GM18511 (cell line): ENCODE data around the gene CABLES2.
"Not testable (repeated sequence)": the region's sequence is repeated elsewhere in the genome, so short reads cannot be mapped to it uniquely, and the experiment has no call there.

Experiments
- ATAC-seq: cut with Tn5 transposase; IDR thresholded peaks from one replicate; pipeline ENCODE4 v1.9.1; 2021; ENCODE audit warnings: mild to moderate bottlenecking, moderate library complexity; ENCODE audit not compliant: unreplicated experiment

The CABLES2 gene

DNA sequence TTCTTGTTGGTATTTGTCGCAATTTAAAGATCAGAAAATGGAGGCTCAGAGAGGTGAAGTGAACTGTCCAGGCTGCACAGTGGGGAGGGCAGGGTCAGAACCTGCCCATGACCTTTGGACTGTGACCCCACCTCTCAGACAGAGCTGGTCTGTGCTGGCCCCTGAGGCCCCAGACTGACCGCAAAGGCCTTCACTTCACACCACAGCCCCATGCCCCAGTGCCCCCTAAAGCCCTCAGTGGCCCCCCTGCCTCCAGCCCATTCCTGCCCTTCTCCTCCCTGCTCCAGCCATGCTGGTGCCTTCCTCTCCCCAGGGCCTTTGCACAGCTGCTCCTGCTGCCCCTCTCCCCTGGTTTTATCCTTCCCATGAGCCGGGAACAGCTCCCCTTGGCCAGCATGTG is 29.6 kb upstream of the CABLES2 start:
- no peak for ATAC-seq

DNA sequence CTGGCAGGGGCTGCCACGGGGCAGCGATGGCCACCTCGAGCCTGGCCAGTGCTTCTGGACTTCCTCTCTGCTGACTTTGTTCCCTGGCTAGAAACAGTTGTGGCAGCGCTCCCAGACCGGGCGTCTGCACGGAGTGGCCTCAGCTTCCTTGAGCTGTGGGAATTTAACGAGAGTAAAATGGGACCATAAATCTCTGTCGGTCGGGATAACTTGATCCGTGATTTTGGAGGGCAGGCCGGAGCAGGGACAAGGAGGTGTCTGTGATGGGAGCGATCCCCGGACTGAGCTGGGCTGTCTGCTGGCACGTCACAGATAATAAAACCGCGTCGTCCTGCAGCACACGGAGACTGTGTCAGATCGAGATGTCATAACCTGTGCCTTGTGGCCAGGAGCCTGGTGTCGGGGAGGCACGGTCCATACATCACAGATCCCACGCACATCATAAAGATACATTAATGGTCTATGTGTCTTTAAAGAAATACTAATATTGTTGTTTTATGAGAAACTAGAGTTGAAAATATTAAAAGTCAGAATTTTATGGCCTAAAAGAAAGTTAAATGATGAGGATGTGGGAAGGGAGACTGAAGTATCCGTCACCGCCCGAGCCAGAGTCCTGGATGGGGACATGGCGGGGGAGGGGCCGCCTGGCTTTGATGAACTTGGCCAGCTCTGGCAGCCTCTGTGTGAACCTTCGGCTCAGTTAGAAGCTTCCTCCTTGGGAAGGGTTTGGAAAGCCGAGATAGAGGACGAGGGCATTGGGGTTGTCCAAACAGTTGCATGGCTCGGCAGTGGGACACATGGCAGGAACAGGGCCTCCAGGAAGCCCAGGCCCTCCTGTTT is 26.8 kb upstream of the CABLES2 start:
- ATAC-seq, result no peak

DNA sequence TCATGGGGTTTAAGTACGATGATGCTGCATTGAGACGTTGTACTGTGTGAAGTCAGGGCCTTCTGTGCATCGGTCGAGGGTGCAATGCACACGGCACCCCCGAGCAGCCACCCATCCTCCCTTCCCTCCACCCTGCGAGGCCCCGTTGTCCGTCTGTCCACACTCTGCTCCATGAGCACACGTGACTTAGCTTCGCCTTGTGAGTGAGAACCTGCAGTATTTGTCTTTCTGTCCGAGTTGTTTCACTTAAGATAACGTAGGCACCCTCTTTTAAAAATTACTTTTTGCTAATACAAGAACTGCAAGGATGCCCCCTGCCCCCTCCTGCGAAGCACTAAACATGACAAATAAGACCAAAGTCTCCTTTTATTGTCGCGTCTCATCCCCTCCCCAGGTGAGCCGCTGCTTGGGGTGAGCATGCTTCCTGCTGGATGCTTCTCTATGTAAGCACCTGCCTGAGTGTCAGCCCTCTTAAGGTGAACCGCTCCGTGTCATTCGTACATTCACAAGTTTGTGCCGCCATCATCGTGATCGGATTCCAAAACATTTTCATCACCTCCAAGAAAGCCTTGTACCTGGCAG is 23.9 kb upstream of the CABLES2 start:
- no peak for ATAC-seq

DNA sequence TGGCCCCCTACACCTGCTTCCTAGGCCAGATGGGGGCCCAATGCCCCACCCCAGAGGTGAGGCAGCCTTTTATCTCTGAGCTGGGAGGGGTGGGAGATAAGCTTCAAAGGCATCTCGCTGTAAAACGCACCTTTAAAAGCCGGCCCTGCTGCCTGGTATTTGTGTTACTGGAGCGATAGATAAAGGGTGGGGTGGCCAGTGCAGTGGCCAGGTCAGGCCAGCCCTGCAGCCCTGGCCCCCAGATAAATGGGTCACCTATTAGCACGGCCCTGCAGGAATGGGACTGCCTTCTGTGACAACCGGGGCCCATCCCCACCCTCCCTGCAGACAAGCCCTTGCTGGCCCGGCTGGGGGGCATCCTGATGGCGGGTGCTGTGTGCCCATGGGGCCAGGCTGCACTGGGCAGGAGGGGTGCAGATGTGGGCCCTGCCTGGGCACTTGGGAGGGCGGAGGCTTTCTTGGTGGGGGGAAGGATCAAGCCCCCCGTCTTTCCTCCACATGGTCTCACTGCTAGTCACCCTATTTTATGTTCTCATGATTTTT is 23.3 kb upstream of the CABLES2 start:
- ATAC-seq, result no peak

DNA sequence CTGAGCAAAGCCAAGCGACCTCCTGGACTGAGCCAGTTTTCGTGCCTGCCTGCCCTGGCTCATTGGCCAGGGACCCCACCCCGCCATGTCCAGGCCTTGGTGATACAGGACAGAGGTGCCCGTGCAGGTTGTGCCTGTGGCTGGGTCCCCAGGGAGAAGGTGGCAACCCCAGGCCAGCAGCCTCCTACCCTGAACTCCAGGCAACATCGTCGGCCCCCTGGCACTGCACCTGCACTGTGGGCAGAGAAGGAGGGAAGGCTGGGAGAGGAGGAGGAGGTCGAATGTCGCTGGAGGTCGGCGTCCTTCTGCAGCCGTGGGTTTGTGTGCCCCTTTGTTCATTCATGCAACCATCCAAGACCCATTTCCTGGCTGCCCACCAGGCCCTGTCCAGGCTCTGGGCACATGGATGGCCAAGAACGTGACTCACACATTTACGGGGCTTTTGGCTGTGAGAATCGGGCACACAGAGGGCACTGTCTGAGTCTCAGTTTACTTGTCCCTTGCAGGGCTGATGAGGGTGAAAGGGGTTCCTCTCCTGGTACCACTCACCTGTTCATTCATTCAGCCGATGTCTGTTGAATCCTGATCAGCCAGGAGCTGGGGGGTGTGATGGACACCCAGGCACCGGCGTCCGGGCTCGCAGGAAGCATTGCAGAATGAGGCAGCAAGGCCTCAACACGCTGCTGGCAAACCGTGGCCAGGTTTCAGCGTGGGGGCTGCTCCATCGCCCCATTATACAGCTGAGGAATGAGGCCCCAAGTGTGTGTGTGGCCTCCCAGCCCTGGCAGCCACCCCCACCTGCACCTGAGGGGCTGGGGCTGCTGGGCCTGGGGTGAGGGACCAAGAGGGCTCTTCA is 22.6 kb upstream of the CABLES2 start:
- no peak for ATAC-seq

DNA sequence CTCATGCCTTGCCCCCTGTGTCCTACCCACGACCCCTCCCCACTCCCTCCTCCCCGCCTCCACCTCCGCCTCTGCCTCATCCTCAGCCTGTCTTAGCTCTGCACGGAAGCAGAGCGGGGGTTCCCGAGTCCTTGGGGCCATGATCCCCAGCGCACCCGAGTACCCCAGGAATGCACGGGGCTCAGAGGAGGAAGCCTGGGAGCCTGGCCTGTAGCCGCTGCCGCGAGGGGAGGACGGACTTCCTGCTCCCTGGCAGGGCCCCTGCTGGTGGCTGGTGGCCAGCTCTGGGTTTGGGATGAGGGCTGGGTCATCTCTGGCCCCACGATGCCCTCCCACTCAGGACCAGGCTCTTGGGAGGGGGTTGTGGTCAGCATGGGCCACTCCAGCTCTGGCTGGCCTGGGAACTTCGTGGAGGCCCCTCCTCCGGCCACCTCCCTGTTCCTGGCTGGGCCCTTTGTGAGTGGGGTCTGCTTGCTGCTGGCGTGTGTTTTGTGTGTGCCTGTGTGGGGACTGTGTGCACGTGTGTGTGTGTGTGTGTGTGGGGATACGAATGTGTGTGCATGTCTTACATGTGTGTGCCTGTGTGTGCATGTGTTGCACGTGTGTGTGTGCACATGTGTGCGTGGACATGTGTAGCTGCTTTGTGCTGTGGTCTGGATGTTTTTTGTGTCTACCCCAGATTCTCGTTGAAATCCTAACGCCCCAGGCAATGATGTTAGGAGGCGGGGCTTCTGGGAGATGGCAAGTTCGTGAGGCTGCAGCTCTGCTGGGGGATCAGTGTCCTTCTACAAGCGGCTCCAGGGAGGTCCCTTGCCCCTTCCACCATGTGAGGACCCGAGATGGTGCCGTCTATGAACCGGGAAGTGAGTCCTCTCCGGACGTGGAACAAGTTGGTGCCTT is 21.6 kb upstream of the CABLES2 start:
- ATAC-seq, result no peak

DNA sequence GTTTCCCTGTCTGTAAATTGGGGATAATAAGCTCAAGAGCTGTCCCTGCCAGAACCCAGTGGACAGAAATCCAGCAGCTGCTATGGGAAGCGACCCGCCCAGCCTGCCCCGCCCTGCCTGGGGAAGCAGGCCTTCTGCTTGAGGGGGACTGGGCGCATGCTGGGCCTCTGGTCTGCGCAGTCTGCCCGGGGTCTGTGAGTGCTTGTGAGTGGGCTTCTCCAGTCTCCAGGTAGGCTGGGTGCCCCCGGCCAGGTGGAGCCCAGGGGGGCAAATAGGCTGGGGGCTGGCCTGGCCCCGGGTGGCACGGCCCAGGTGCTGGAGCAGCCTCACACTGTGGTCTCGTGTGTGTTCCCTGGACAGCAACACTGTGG is 20.9 kb upstream of the CABLES2 start:
- no peak for ATAC-seq

DNA sequence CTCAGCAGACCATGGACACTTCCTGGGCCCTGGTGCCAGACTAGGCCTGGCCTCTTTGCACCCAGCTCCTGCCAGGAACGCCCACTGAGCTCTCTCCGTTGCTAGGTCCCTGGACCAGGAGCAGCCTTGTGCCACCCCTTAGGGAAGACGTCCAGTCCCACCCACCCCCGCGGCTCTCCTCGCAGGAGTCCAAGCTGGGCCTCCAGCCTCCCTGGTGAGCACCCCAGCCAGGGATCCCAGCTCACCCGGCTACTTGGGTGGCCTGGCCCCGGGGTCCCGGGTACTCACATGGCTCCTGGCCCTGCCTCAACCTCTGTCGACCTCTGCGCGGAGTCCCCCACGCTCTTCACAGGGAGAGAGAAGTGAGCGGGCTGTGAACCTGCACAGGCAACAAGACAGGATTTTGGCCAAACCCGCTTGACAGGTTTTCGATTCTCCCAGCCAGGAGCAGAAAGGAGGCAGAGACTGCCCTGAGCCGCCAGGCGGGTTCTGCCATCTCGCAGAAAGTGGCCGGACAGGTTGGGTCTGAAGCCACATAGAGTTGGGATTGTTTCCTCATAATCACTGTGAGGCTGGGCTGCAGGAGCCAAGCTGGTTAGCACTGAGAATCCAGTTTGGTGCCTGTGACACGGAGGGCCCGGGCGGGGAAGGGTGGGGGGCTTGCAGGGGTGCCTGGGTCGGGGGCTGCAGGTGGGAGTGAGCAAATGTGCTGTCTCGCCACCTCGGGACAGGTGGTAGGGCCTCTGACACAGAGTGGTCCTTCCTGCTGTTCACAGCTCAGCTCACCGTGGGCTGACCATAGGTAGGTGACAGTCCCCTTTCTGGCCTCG is 20.3 kb upstream of the CABLES2 start, which contains the start of gene RBBP8NL:
Gene RBBP8NL (minus strand): TSS at position 368 of the 830 bp plus-strand sequence. CDS start 7,892 bp downstream, outside the sequence.
- ATAC-seq, result no peak

DNA sequence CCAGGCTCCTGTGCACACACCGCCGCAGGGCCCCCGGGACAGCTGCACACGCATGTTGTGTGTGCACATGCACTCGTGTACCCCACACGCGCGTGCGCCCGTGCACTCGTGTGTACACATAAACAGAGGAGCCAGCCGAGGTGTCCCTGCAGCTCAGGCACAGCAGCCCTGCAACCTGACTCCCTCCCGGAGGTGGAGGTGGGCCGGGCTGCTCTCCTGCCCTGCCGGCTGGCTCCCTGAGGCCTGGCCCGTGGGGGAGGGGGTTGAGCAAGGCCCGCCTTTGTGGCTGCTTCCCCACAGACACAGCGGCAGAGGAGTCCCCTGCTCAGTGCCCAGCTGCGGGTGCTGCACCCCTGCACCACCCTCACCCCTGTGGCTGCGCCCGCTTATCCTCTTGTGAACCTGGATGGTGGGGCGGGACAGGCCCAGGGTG is 19.6 kb upstream of the CABLES2 start:
- ATAC-seq, result no peak

DNA sequence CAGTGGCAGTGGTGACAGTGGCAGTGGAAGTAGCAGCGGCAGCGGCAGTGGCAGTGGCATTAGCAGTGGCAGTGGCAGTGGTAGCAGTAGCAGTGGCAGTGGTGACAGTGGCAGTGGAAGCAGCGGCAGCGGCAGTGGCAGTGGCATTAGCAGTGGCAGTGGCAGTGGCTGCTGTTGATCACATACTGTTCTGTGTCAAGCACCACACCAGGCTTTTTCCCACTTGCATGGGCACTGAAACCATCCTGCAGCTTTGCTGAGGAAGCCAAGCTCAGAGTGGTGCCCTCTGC is 18.9 kb upstream of the CABLES2 start:
- not testable (repeated sequence) for ATAC-seq

DNA sequence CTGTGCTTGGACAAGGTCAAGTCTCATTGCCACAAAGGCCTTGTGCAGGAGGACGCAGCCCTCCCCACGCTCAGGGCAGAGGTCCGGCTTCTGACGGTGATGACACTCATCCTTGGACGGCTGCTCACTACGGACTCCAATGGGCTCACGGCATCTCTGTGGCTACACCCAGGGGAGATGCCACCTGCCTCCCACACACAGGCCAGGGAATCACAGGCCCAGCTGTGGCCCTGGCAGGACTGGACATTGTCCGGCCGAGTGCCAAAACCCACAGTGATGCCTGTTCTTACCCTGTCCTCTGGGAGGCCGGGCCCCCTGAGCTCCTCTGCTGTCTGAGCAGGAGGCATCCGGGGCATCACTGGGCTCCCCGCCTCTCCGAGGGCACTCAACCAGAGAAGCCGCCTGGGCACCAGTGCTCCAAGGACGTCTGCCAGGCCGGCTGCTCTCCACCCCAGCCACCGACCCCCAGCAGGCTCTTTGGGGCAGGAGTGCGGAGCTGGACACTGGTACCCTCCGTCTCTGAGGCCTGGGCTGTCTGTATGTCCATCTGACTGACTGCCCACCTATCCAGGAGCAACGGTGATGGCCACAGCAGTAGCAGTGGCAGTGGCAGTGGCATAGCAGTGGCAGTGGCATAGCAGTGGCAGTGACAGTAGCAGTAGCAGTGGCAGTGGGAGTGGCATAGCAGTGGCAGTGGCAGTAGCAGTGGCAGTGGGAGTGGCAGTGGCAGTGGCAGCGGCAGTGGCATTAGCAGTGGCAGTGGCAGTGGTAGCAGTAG is 18.4 kb upstream of the CABLES2 start:
- ATAC-seq, result no peak

DNA sequence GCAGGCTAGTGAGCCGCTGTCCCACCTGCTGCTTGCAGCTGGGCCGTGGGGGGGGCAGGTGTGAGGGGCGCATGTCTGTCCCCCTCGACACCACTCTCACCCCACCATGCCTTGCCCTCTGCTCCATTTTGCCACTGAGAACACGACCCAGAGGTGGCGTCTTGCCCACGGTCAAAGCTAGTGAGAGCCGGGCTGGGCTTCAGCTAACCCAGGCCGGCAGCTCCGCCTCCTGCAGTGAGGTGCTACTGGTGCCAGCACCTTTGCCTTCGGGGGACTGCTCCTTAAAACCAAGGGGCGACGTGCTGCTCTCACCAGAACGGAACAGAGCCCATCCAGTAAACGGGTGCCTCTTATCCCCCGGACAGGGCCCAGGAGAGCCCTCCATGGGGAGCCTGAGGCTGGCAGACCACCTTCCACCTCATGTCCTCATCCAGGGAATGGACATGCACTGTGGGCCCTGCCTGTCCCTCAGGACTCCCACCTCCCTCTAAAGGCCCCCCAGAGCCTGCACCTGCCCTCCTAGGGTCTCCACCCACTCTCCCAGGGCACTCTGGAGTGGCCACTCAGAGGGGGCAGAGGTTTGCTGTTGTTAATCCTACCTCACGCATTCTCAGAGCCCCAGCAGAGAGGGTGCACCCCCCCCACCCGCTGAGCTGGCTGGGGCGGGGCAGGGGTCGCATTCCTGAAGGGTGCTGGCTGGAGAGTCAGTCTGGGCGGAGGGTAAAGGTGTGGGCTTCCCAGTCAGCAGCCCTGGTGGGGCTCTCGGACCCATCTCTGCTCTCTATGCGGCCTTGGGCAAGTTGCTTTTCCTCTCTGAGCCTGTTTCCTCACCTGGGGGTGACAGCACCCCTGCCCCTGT is 17.4 kb upstream of the CABLES2 start:
- no peak for ATAC-seq

DNA sequence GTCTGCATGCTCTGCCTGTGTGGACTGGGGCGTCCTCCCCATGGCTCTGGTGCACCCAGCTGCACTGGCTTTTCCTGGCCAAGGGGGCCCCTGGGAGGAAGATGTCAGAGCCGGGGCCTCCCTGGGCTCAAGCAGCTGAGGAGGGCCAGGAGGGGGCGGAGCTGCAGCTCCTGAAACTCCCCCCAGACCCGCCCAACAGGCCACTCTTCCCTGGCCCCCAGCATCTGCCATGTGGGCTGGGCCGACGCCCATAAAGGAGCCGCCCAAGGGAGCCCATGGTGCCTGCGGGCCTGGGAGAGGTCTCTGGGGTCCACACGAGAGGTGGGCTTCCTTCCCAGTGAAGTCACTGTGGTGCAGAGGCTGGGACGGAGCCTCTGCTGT is 16.2 kb upstream of the CABLES2 start:
- no peak for ATAC-seq

DNA sequence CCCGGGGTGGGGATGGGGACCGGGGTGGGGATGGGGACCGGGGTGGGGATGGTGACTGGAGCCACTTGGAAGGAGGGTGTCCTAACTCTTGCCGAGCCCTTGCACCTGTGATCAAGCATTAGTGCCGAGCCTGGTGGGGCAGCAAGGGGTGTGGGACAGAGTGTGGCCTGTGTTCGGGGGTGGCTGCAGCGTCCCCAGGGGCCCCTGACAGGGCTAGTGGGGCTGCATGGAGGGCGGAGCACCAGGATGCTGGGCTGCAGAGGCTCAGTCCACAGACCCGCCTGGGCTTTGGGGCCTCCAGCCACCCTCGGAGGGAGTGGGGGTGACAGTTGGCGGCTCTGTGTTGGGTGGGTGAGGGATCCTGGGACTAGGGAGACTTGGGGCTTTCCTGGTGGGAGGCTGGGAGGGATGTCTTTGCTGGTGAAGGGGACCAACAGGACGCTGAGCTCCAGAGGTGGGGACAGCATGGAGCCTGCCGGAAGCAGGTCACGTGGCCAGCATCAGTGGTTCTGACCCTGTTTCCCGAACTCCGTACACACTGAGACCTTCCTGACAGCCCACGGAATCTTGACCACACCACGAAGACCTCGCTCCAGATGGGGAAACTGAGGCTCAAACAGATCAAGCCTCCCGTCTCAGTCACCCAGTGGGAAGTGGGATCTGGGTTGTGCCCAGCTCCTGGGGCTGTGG is 15.7 kb upstream of the CABLES2 start:
- no peak for ATAC-seq

DNA sequence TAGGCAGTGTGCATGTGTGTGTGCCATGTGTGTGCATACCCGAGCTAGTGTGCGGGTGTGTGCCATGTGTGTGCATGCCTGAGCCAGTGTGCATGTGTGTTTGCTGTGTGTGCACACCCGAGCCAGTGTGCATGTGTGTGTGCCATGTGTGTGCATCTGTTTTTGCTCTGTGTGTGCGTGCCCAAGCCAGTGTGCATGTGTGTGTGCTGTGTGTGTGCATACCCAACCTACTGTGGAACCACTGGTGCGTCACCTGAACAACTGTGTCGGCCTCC is 14.6 kb upstream of the CABLES2 start:
- no peak for ATAC-seq

DNA sequence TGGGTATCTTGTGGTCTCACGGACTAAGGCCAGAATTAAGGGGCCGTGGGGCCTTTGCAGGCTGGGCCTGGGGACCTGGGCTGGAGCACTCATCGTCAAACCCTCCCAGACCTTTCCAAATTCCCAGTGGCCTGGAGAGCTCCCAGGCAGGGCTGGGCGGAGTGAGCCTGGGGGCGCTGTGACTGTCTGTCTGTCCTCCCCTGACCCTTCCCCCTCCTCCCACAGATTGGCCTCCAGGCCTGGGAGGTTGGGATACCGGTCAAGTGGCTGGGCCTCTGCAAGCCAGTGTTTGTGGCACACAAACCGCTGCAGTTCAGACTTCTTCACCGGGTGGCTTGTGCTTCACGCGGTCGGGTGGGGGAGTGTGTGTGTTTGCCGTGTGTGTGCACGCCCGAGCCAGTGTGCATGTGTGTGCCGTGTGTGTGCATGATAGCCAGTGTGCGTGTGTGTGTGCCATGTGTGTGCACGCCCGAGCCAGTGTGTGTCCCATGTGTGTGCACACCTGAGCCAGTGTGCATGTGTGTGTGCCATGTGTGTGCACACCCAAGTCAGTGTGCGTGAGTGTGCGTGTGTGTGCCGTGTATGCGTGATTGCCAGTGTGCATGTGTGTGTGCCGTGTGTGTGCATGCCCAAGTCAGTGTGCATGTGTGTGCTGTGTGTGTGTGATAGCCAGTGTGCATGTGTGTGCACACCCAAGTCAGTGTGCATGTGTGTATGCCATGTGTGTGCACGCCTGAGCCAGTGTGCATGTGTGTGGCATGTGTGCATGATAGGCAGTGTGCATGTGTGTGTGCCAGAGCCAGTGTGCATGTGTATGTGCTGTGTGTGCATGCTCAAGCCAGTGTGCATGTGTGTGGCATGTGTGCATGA is 14.0 kb upstream of the CABLES2 start:
- ATAC-seq, result no peak

DNA sequence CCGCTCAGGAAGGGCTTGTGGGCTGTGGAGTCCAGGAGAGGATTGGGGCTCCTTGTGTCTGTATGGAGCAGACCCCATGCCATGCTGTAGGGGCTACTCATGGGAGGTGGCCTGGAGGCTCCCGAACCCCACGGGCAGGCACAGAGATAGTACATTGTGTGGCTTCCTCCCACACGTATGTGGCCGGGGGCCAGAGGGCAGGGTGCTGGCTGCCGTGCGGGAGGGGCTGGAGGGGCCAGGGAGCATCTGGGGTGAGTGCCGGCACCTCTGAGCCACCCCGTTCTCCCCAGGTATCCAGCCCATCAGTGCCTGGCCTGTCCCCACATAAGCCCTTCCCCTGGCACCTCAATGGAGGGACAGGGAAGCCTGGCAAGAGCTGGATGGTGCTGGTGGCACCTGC is 12.7 kb upstream of the CABLES2 start:
- ATAC-seq, result no peak
